SH-SY5Y (cell line): ENCODE results near the gene DNAJC7.

Experiments used
- GATA2 ChIP-seq: IDR thresholded peaks from 2 replicates; pipeline ENCODE4 v1.6.1; 2011; ENCODE audit warnings: mild to moderate bottlenecking, low read depth, low read length
- GATA3 ChIP-seq: IDR thresholded peaks from 2 replicates; pipeline ENCODE4 v1.6.1; 2011; ENCODE audit warnings: low read depth, mild to moderate bottlenecking, low read length, moderate library complexity

DNAJC7 gene, protein sequence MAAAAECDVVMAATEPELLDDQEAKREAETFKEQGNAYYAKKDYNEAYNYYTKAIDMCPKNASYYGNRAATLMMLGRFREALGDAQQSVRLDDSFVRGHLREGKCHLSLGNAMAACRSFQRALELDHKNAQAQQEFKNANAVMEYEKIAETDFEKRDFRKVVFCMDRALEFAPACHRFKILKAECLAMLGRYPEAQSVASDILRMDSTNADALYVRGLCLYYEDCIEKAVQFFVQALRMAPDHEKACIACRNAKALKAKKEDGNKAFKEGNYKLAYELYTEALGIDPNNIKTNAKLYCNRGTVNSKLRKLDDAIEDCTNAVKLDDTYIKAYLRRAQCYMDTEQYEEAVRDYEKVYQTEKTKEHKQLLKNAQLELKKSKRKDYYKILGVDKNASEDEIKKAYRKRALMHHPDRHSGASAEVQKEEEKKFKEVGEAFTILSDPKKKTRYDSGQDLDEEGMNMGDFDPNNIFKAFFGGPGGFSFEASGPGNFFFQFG

DNA sequence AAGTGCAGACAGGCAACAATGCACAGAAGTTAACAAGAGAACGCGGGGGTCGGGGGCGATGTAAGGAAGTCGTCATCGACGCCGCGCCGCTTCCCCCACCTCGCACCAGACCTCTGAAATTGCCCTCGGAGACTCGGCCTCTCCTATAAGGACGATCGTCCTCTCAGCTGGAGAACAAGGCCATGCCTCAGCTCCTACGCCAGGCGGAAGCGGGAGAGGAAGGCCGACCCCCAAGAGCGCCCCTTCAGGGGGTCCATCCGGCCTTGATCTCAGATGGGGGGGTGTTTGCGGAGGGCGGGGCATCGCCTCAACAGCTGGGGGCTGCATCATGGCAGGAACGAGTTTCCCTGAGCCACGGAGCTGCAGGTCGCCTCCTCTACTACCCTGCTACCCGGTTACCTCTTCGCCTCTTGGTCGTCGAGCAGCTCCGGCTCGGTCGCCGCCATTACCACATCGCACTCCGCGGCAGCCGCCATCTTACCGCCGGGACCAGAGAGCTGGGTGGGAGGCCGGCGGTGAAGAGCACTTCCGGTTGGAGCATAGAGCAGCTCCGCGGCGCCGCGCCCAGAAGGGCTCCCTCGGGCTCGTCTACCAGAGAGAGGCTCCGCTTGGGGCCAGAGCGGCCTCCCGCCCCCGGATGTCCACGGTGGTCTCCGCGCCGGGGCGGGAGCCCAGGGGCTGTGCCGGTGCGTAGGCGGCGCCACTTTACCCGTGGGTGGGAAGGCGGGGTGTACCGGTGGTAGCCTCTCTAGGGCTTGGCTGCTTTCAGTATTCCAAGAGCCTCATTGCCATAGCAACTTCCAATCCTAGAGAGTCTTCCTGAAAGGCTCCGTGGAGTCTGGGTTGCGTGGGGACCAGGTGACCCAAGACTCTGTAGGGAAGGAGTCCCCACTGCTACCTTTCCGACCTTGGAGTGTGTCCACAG, at the start of gene DNAJC7:
DNAJC7 (minus strand) TSS at position 499 of the 925 bp plus-strand sequence; CDS start at position 476, 23 bp downstream.
- TF ChIP-seq GATA2 = no peak; the same call in 1 of the 2 replicates

DNA sequence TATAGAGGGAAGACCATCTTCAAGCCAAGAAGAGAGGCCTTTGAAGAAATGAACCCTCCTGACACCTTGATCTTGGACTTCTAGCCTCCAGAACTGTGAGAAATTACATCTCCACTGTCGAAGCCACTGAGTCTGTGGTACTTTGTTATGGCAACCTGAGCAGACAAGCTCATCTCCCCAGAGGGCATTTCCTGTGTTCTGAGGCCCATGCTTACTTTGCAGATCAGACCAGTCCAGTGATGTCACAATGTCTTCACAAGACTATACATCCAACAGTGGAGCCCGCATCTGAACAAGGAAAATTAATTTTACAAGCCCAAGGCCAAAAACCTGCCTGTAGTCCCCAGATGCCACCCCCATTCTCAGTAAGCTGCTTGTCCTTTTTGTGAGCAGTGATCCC, 48.0 kb upstream of the DNAJC7 start:
- TF ChIP-seq GATA3 (no peak), GATA2 (no peak)

DNA sequence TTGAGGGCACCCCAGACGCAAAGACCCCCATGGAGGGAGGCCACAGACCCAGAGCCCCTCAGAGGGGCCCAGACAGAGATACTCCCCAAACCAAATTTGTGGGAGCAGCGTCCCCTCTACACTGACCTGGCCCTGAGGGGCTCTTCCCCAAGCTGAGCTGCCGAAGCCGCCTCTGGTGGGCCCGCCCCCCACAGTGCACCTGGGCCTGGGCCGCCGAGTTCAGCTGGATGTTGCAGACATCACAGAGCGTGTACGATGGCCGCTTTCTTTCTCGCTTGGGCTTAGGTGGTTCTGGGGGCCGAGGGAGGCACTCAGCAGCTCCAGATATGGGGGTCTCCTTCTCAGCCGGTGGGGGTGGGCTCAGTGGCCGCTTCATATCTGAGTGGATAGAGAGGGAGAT, 45.4 kb upstream of the DNAJC7 start:
- TF ChIP-seq GATA2 (no peak), GATA3 (no peak)

DNA sequence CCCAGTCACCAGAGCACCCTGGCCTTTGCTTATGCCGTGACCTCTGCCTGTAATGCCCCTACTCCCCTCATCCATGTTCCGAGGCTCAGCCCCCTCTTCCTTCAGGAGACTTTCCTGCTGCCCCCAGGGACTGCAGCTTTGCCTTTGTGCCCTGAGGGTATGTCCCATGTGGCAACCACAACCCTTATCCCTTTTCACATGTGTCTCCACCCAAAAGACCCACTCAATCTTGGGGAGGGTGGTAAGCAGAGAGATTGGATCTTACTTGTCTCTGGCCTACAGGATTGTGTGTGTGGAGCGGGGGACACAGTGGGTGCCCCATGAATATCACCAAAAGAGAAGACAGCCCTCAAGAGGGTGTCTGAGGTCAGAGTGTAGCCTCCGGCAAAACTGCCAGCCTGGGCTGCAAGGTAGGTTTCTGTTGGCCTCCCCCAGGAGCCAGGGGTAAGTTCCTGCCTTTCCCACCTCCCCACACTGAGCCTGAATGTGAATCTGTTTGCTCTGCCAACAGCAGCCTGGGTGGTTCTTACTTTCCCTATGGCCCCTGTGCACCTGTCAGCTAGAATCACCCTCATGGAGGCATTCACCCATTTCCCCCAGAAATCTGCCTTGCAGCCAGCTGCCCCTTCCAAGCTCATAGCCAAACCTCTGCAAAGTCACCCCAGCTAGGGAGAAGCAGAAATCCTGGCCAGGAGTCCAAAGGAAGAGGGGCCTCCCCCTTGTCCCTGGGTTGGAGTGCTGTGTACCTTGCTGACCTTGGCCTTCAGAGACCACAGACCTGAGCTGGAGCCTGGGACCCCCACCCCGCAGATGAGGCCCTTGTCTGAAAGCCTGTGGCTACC, 44.6 kb upstream of the DNAJC7 start:
- no peak for TF ChIP-seq GATA3
- no peak for TF ChIP-seq GATA2

DNA sequence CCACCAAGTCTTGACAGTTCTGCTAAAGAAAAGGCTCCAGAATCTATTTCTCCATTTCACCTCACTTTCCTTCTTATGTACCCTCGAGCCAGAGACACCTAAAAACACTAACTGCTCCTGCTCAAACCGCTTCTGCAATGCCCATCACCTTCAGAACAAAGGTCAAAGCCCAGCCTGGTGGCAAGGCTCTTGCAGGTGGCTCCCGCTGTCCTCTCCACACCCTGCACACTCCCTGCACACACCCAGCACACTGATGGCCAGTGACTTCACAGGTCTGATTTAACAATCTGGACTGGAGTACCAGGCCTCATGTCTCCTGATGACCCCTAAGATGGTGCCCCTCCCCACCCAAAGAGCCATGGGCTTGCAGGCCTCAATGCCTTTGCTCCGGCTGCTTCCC, 43.0 kb upstream of the DNAJC7 start:
- TF ChIP-seq GATA2 = no peak
- no peak for TF ChIP-seq GATA3

DNA sequence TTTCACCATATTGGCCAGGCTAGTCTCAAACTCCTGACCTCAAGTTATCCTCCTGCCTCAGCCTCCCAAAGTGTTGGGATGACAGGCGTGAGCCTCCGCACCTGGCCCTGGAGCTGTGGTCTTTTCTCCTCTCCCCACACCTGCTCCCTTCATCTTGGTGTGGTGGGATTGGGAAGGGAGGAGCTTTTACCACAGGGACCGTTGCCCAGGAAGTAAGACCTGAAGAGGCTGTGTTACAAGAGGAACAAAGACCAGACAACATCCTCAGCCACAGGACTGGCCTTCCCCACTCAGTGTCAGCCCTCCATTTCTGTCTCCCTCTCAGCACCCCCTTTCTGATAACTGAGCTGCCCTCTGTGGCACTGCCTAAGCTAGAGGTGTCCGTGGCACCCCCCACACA, 42.6 kb upstream of the DNAJC7 start:
- no peak for TF ChIP-seq GATA2
- no peak for TF ChIP-seq GATA3

DNA sequence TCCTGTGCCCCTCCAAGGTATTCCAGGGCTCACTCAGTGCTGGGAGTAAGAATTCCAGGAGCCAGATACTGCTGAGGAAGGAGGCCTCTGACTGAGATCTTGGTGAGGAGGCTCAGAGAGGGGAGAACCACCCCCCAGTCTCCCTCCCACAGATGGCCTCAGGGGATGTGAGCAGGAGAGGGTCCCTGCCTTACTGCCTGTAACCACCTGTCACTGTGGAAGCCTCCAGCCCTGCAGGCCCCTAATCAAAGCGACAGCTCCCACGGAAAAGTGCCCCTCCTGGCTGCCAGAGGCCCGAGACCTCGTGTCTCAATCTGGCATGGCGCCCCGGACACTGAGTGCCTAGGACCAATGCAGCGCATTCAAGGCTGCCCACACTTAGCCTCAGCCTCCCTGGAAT, 40.8 kb upstream of the DNAJC7 start:
- TF ChIP-seq GATA2 = no peak
- TF ChIP-seq GATA3 = no peak

DNA sequence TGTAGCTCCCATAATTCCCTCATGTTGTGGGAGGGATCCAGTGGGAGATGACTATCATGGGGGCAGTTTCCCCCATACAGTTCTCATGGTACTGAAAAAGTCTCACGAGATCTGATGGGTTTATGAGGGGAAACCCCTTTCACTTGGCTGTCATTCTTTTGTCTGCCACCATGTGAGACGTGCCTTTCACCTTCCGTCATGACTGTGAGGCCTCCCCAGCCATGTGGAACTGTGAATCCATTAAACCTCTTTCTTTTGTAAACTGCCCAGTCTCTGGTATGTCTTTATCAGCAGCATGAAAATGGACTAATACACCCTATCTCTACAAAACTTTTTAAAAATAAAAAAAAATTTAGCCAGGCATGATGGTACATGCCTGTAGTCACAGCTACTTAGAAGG, 39.4 kb upstream of the DNAJC7 start:
- TF ChIP-seq GATA3 = no peak
- no peak for TF ChIP-seq GATA2

DNA sequence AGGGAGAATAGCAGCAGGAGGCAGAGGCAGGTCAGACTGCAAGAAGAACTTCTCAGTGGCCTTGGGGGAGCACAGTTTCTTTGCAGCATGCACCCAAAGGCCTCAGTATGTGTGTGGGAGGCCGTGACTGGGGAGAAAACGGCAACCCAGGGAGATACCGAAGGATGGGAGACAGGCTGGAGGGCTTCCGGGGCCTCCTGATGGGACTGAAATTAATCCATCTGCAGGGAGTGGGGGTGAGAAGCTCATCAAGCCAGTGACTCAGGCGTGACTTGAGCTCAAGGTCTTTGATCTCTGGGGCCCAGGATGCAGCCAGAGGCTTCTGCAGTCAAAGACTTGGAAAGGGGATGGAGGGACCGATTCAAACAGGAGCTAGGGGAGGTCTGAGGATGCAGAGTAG, 38.3 kb upstream of the DNAJC7 start:
- no peak for TF ChIP-seq GATA3
- no peak for TF ChIP-seq GATA2

DNA sequence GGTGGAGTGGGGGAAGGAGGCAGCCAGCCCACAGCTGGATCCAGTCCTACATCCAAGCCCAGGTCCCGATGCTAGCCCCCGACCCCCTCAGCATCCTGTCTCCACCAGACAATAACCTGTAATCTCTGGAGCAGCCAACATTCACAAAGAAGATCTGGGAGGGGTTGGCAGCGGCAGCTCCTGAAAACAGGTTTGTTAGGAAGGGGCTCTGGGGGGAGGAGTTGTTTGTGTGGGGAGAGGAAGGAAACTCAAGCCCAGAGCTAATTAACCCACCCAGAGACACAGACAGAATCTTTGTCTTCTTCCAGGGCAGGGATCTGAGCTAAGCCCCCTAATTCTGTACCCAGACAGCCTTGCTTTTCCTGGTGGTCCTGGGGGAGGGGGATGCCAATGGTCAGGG, 37.8 kb upstream of the DNAJC7 start:
- TF ChIP-seq GATA3 (no peak), GATA2 (no peak)

DNA sequence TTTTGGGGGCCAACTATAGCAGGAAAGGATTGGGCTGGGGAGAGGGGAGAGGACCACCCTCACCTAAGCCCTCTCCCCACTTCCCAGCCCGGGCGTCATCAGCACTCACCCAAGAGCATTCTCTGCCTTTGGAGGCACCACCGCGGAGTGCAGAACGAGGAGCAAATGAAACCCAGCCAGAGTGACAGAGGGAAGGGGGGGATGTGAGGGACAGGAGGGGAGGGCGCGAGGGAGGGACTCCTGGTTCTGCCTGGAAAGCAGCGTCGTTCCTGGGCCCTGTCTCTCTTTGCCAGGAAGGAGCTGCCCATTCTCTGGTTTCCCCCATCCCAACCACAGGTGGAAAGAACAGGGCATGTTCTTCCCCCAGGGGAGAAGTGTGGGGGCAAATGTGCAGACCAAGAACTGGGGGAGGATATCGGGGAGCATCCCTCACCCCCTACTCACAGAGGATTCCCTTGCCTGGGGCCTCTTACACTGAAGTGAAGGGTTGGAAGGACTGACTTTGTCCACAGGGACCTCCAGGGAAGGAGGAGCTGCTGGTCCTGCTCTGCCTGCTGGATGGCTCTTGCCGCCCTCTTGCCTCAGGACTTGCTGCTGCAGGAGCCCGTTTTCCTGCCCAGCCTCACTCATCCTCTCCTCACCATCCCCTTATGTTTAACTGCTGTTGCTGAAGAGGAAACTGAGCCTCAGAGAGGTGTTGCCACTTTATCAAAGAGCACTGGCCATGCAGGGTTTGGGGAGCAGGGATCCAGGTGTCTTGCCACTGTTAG, 36.7 kb upstream of the DNAJC7 start:
- no peak for TF ChIP-seq GATA3
- no peak for TF ChIP-seq GATA2

DNA sequence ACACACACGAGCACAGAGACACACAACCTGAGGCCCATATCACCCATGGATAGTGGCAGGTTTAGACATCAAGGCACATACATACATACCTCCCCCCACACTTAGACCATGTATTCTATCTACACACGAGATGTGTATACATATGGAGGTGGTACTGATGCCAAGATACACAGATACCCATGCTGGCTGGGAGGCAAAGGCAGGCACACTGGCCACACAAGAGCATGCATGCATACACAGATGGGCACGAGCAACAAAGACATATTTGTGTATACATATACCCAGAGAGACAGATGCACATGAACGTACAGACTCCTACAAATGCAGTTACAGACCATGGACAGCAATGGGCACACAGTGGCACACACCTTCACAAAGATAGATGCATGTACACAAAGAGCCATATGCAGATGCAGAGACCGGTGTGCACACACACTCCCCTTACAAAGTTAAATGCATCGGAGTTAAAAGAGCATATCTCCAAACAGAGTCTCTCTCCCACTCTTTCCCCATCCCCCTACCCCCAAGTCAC, 35.2 kb upstream of the DNAJC7 start:
- no peak for TF ChIP-seq GATA3
- no peak for TF ChIP-seq GATA2

DNA sequence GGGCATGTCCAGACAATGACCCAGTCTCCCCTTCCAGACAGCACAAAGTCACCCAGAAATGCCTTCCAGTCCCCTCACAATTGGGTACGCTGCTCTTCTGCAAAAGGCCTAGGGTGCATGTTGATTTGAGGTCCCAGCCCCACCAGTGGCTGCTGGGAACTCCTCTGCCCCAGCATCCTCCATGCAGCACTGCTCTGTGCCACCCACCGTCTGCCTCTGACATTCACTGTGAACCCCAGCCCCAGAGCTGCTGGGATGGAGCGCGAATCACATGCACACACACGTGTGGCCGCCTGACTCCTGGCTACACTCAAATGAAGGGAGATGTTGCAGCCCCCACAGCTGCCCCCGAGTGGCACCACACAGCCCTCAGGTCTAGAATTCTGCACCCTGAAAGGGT, 34.4 kb upstream of the DNAJC7 start:
- TF ChIP-seq GATA3 = no peak
- TF ChIP-seq GATA2 = no peak
